Uterus (tissue), 2 donors: Measurements from ENCODE around the gene NBPF14.
"Not testable (repeated sequence)": the region's sequence is repeated elsewhere in the genome, so short reads cannot be mapped to it uniquely, and the experiment has no call there.

Experiments
- POLR2A ChIP-seq, 2 donors: fragments of 450-650 bp; IDR thresholded peaks; one replicate each; pipeline ENCODE4 v1.6.1; 2016; ENCODE audit warnings: antibody characterized with exemption in 2 of 2, mild to moderate bottlenecking in 1 of 2, moderate library complexity in 1 of 2
- TF ChIP-seq, protein P1 (sequence below), 4 experiments: fragments of 200-600 bp in 2 of 4; fragments of 450-650 bp in 2 of 4; sonication (generic) in 2 of 4; IDR thresholded peaks; one replicate each; pipeline ENCODE4 v1.5.1; 2016 to 2019; ENCODE audit warnings: antibody characterized with exemption in 4 of 4, mild to moderate bottlenecking in 2 of 4, moderate library complexity in 1 of 4

GRCh38 chr1:148591098-148591497, 4.7 kb downstream of the NBPF14 start:
- TF ChIP-seq, protein P1, sequence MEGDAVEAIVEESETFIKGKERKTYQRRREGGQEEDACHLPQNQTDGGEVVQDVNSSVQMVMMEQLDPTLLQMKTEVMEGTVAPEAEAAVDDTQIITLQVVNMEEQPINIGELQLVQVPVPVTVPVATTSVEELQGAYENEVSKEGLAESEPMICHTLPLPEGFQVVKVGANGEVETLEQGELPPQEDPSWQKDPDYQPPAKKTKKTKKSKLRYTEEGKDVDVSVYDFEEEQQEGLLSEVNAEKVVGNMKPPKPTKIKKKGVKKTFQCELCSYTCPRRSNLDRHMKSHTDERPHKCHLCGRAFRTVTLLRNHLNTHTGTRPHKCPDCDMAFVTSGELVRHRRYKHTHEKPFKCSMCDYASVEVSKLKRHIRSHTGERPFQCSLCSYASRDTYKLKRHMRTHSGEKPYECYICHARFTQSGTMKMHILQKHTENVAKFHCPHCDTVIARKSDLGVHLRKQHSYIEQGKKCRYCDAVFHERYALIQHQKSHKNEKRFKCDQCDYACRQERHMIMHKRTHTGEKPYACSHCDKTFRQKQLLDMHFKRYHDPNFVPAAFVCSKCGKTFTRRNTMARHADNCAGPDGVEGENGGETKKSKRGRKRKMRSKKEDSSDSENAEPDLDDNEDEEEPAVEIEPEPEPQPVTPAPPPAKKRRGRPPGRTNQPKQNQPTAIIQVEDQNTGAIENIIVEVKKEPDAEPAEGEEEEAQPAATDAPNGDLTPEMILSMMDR (IDR thresholded peaks at IDR 0.05): not testable (repeated sequence)
- not testable (repeated sequence) for TF ChIP-seq POLR2A (IDR thresholded peaks at IDR 0.05)
